Breast epithelium (tissue), 4 donors: ENCODE data around the gene JUND. TPM values are rescaled to one million over a fixed set of nuclear protein-coding genes. Genes with fewer than 3 reads are reported as not detected.

Source experiments
- DNase-seq, 2 donors: peaks; one replicate each; pipeline ENCODE4 v3.0.0-alpha.2; 2019; ENCODE audit warnings: low spot score in 2 of 2
- H3K27ac ChIP-seq, 2 donors: fragments of 200-600 bp; sonication (generic) in 1 of 2; one replicate each; pipeline ENCODE4 v1.5.1; 2016 to 2019; ENCODE audit warnings: mild to moderate bottlenecking in 1 of 2
- H3K27me3 ChIP-seq, 2 donors: fragments of 200-600 bp; sonication (generic) in 1 of 2; one replicate each; pipeline versions ENCODE4 v1.5.1 to v1.6.0; 2017 to 2019; ENCODE audit warnings: control low read depth in 1 of 2, mild to moderate bottlenecking in 1 of 2
- H3K36me3 ChIP-seq: fragments of 200-600 bp; one replicate; pipeline ENCODE4 v1.5.1; 2019
- H3K4me1 ChIP-seq, 2 donors: fragments of 200-600 bp; sonication (generic); one replicate each; pipeline ENCODE4 v1.5.1; 2016 to 2019; ENCODE audit warnings: control low read depth in 1 of 2
- H3K4me3 ChIP-seq, 3 donors: fragments of 200-600 bp; sonication (generic); 1 replicate in 2 of 3; 2 replicates in 1 of 3; pipeline ENCODE4 v1.5.1; 2016 to 2019; ENCODE audit warnings: mild to moderate bottlenecking in 3 of 3, moderate library complexity in 2 of 3
- H3K9me3 ChIP-seq, 2 donors: fragments of 200-600 bp; sonication (generic) in 1 of 2; one replicate each; pipeline ENCODE4 v1.5.1; 2016 to 2019; ENCODE audit warnings: control low read depth in 1 of 2
- CTCF ChIP-seq, 3 donors: fragments of 450-650 bp; IDR thresholded peaks; one replicate each; pipeline ENCODE4 v1.5.1; 2016 to 2017; ENCODE audit warnings: antibody characterized with exemption in 3 of 3, mild to moderate bottlenecking in 3 of 3, moderate library complexity in 3 of 3
- POLR2A ChIP-seq: fragments of 450-650 bp; IDR thresholded peaks from one replicate; pipeline ENCODE4 v1.6.1; 2016; ENCODE audit warnings: antibody characterized with exemption, mild to moderate bottlenecking, moderate library complexity
- POLR2AphosphoS5 ChIP-seq, 3 donors: sonication (generic); formaldehyde crosslinking; IDR thresholded peaks; one replicate each; pipeline ENCODE4 v1.6.1; 2017; ENCODE audit warnings: antibody characterized with exemption in 3 of 3
- intact Hi-C: fragments of 100-400 bp; cut with DNase I; formaldehyde crosslinking; loops from one replicate; pipeline ENCODE4 v1.15.1; 2023; ENCODE audit warnings: low total_unique reads
- total RNA-seq, 3 donors: library from RNA; depleted of rRNA; stranded (reverse); fragments of >200 nt; gene quantifications; one replicate each; pipeline ENCODE4 v1.1.0, GENCODE V29; 2016

The JUND gene
- total RNA-seq, 3 donors from 2014 or later: 325 to 833 (median 602) TPM

- no peaks in the 10 kb centered on the region for H3K4me1 ChIP-seq
- no peak for DNase-seq
- no peaks in the 10 kb centered on the region for H3K9me3 ChIP-seq
- no peaks in the 10 kb centered on the region for H3K36me3 ChIP-seq
- no peak overlapping the region for H3K4me3 ChIP-seq
- intact Hi-C loops: loop anchor here (10.0 kb wide), 1 partner anchor 1313 kb away; the partner anchor contains the start of gene LPAR2
- H3K27ac ChIP-seq: no peak overlapping the region
- H3K27me3 ChIP-seq: no peaks in the 10 kb centered on the region
- TF ChIP-seq CTCF (IDR thresholded peaks at IDR 0.05): no peak
- no peak for TF ChIP-seq POLR2A
- TF ChIP-seq POLR2AphosphoS5 (IDR thresholded peaks at IDR 0.05): no peak
Measured at GRCh38 chr19:18312092-18312534, 30.7 kb upstream of the JUND start.

GRCh38 chr19:18311502-18312091 is 30.2 kb upstream of the JUND start:
- no peak overlapping the region for H3K4me3 ChIP-seq
- no peak for DNase-seq
- no peaks in the 10 kb centered on the region for H3K27me3 ChIP-seq
- no peaks in the 10 kb centered on the region for H3K9me3 ChIP-seq
- no peaks in the 10 kb centered on the region for H3K4me1 ChIP-seq
- TF ChIP-seq POLR2A (no peak), POLR2AphosphoS5 (IDR thresholded peaks at IDR 0.05) (no peak), CTCF (IDR thresholded peaks at IDR 0.05) (no peak)
- no peaks in the 10 kb centered on the region for H3K36me3 ChIP-seq
- H3K27ac ChIP-seq: no peak overlapping the region
- intact Hi-C loops: loop anchor here (10.0 kb wide), 1 partner anchor 1313 kb away; the partner anchor contains the start of gene LPAR2

GRCh38 chr19:18310966-18311365 is 29.5 kb upstream of the JUND start:
- no peak for TF ChIP-seq POLR2AphosphoS5 (IDR thresholded peaks at IDR 0.05)
- no peak for TF ChIP-seq POLR2A
- TF ChIP-seq CTCF (IDR thresholded peaks at IDR 0.05): no peak
- Histone ChIP-seq H3K9me3 (no peaks in the 10 kb centered on the region), H3K36me3 (no peaks in the 10 kb centered on the region), H3K4me3 (no peak overlapping the region), H3K4me1 (no peaks in the 10 kb centered on the region), H3K27ac (no peak overlapping the region), H3K27me3 (no peaks in the 10 kb centered on the region)
- DNase-seq: no peak
- intact Hi-C loops: loop anchor here (10.0 kb wide), 1 partner anchor 1314 kb away; the partner anchor contains the start of gene LPAR2

- Histone ChIP-seq H3K4me1 (peaks cover under 1 to 2% of the 10 kb centered on the region in 2 donors), H3K27ac (no peak overlapping the region)
Measured at GRCh38 chr19:18310118-18310909, 28.9 kb upstream of the JUND start.

More at GRCh38 chr19:18310118-18310909, 28.9 kb upstream of the JUND start:
- no peak overlapping the region for H3K4me3 ChIP-seq
- TF ChIP-seq POLR2A (no peak), CTCF (IDR thresholded peaks at IDR 0.05) (no peak), POLR2AphosphoS5 (IDR thresholded peaks at IDR 0.05) (no peak)
- no peaks in the 10 kb centered on the region for H3K9me3 ChIP-seq
- no peaks in the 10 kb centered on the region for H3K27me3 ChIP-seq
- no peak for DNase-seq
- intact Hi-C loops: loop anchor here (10.0 kb wide), 1 partner anchor 1314 kb away; the partner anchor contains the start of gene LPAR2
- no peaks in the 10 kb centered on the region for H3K36me3 ChIP-seq
